Measurements from ENCODE around the gene KRTAP2-3.
"Not testable (repeated sequence)": the region's sequence is repeated elsewhere in the genome, so short reads cannot be mapped to it uniquely, and the experiment has no call there.

KRTAP2-3 gene

DNA sequence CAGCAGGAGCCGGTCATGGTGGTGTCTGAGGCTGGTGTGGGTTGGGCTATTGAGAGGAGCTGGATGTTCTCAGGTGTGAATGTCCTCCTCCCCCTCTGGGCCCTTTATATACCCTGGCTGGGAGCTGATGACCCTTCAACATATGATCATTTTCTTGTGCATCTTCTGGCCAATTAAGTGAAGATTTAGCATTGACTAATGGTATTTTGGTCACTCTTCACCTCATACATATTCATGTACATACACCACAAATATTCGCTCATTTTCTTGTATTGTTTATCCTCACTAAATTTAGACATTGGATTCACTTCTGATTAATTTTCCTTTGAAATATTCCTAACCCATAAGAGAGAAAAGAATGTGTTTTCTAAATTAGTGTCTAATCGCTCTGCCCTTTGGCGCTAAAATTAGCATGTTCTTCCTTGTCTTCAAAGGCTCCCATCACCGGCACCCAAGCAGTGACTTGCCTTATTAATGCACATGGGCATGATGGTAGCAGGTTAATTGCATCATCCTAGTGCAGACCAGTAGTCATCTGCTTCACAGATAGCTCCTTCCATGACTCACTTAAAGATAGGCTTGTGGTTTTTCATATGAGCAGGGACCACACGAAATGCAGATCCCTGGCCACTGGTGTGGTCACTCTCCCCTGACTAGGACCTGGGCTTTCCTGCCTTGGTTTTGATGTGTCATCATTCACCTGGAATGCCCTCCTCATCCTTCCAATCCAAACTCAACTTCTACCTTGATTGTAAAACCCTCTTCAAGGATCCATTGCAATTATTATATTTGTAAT is 6.1 kb upstream of the KRTAP2-3 start, which contains the start of gene KRTAP2-4:
Gene KRTAP2-4, minus strand, starts transcription at position 51 of the 796 bp plus-strand sequence. Its CDS starts 34 bp downstream, at position 17.
- DNase-seq, result no peak

DNA sequence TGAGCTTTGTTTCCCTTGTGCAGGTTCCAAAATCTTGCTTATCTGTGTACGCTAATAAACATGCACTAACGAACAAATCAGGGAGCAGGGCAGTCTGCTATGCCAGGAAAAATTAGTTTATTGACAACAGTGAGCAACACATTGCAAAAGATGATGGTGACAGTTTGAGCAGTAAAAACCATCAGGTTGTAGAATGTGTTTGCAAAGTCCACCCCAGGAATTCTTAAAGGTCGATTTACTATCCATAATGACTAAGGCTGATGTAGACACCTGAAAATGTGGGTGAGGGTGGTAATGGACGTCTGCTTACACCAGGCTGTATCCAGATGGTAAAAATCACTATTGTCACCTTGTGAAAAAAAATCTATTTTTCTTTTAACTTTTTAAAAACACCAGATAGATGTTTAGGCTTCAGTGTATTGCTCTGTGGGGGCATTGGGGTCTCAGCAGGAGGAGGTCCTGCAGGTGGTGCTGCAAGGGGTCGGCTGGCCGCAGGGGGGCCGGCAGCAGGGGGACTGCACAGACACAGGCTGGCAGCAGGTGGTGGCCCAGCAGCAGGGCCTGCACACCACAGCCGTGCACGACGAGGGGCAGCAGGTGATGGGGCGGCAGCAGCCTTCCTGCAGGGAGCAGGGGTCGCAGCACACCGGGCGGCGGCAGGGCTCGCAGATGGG is 5.2 kb upstream of the KRTAP2-3 start:
- not testable (repeated sequence) for DNase-seq

DNA sequence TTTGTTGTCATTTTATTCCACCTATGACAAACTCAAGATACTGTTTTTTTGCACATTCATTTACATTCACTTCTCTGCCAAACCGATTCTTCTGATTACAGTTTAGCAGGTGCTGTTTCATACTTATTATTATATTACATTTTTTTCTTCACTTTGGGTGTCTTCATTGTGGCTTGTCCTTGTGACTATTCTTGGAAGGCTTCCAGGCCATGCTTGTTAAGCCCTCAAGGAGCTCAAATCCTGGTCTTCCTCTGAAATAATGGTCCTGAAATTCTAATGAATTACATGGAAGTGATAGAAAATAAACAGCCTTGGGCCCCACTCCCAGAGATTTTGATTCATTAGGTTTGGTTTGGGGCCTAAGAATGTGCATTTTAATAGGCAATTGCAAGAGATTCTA is 4.4 kb upstream of the KRTAP2-3 start:
- DNase-seq, result no peak

DNA sequence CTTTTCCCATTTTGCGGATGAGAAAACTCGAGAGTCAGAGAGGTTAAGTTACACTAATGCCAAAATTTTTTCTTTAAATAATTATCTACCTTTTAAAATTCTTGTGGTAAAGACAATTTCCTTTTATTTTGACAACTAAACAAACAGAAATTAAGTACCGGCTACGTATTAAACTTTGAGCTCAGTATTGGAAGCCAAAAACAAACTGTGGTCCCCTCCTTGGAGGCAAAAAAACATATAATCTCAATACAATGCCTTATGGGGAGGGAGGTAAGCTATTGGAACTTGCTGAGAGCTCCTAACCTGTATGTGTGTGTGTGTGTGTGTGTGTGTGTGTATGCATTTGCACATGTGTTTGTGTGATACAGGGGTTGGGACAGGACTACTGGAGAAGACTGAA is 3.5 kb upstream of the KRTAP2-3 start:
- DNase-seq, result no peak

DNA sequence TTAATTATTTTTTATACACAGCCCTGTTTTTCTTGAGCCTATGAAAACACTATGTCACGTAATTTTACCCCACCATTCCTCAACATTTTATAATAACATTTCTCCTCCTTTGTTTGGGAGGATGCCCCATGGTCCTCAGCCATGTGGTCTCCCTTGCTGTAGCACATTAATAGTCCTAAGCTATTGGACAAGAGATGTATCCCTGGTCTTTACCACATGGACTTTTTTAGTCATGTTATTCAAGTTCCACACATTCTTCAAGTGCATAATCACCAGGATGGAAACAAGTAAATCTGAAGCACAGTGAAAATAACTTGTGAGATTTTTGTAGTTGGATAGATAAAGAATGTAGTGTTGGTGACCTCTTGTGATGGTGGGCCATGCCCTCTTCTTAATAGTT is 2.0 kb upstream of the KRTAP2-3 start:
- DNase-seq, result no peak

DNA sequence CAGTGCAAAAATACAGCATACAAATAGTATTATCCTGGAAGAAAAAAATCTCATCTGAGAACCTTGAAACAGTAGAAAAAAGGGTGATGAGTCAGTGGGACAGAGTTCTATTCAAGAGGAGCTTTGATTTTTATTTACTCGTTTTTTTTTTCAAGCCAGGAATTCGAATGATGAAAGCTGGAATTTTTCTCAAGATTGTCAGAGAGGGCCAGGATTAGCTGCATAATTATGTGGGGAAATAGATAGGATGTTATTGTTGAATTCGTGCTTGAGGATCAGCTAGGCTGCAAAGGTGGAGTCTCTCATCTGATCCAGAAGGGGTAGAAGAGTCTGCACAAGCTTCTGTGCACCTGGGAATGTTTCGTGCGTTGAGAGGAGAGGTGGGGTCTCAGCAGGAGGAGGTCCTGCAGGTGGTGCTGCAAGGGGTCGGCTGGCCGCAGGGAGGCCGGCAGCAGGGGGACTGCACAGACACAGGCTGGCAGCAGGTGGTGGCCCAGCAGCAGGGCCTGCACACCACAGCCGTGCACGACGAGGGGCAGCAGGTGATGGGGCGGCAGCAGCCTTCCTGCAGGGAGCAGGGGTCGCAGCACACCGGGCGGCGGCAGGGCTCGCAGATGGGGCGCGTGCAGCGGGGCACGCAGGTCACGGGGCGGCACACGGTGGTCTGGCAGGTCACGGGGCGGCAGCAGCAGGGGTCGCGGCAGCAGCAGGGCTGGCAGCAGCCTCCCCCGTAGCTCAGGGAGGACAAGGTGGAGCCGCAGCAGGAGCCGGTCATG is 450 bp downstream of the KRTAP2-3 start:
- DNase-seq, result not testable (repeated sequence)

DNA sequence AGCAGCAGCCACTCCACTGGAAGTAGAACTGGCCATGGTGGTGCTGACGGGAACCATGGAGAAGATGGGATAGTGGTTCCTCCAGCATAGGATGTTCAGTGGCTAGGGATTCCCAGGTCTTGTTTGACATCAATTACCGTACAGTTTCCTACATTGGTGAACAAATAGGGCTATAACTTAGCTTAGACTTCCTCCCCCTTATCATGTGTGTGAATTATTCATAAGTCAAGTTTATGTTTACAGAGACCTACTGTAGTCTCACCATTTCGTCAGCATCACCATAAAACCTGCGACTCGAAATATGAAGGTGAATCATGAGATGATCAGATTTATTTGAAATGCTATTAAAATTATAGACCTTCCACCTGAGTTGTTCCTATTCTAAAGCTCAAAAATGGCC is 1.2 kb downstream of the KRTAP2-3 start:
- no peak for DNase-seq

DNA sequence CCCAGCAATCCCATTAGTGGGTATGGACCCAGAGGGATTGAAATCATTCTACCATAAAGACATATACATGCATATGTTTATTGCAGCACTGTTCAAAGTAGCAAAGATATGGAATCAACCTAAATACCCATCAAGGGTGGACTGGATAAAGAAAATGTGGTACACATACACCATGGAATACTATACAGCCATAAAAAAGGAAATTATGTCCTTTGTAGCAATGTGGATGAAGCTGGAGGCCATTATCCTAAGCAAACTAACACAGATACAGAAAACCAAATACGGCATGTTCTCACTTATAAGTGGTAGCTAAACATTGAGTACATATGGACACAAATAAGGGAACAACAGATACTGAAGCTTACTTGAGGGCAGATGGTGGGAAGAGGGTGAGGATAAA is 2.4 kb downstream of the KRTAP2-3 start:
- no peak for DNase-seq

DNA sequence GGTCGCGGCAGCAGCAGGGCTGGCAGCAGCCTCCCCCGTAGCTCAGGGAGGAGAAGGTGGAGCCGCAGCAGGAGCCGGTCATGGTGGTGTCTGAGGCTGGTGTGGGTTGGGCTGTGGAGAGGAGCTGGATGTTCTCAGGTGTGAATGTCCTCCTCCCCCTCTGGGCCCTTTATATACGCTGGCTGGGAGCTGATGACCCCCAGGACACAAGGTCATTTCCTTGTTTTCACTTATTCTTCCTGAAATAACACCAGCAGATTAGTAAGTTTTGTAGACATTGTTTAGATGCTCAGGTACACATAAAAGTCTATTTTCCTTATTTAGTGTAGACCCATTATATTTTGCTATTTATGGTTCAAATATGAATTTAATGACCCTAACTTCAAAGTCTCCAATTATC is 4.8 kb downstream of the KRTAP2-3 start, which contains the start of gene KRTAP2-2:
Gene KRTAP2-2, minus strand, starts transcription at position 101 of the 400 bp plus-strand sequence. Its CDS starts 19 bp downstream, at position 82.
- DNase-seq, result not testable (repeated sequence)

DNA sequence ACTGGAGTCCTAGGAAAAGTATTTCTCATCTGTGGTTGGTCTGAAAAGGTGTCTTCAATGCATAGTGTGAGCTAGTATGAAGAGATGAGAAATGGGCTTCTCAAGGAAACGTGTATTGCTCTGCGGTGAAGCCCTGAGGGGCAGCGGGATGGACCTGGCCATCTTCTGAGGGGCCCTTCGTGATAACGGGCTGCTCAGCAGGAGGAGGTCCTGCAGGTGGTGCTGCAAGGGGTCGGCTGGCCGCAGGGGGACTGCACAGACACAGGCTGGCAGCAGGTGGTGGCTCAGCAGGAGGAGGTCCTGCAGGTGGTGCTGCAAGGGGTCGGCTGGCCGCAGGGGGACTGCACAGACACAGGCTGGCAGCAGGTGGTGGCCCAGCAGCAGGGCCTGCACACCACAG is 5.4 kb downstream of the KRTAP2-3 start:
- not testable (repeated sequence) for DNase-seq

DNA sequence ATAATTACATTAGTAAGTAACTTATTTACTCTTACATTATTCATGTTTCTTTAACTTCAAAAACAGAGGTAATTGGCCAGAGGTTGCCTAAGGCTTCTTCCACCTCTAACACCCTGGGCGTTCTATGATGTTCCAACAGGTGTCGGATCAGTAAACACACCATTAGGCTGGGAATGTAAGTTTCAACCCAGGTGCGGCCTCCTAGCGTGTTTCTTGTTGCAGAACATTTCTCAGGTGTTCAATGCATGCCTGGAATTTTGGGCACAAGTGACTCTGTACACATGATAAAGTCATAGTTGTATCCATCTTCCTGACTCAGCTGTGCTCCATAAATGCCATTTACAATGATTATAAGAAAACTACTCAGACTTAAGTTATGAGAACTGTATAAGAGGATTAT is 5.9 kb downstream of the KRTAP2-3 start:
- DNase-seq, result no peak

DNA sequence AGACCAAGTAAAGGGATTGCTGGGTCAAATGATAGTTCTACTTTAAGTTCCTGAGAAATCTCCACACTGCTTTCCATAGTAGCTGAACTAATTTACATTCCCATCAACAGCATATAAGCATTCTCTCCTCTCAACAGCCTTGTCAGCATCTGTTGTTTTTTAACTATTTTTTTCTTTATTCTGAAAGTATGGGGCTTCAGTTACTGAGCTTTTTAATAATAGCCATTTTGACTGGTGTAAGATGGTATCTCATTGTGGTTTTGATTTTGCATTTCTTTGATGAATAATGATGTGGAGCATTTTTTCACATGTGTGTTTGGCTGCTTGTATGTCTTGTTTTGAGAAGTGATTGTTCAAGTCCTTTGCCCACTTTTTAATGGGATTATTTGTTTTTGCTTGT is 7.3 kb downstream of the KRTAP2-3 start:
- DNase-seq, result no peak

DNA sequence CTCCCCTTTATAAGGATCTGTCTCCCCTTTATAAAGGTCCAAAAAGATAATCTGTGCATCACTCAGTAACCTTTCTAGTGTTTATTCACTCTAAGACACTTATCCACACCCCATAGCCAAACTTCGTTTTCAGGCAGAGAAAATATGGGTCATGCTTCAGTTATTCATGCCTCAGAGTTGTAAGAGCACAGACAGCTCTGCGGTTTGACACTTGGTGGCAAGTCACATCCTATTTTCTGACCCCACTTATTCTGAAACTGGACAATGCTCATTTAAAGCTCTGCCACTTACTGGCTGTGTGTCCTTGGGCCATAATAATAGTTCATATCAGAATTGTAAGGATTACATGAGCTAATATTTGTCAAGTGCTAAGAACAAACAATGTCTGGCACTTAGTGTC is 10.8 kb downstream of the KRTAP2-3 start:
- DNase-seq, result no peak

DNA sequence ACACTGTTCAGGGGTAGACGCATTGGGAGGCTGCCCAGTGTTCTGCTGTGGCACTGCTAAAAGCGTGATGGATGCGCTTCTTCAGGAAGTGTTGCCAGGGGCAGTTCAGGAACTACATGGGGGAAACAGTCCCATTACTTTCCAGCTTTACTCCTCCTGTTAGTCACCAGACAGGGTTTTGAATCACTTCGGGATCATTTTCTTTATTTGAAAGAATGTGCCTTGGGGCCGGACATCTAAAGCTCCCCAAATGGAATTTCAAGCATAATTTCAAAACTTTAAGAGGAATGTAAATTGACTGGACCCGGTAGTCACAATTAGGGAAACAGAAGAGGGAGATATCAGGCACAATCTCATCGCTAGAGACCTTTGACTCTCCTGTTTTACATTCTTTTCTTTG is 11.5 kb downstream of the KRTAP2-3 start:
- no peak for DNase-seq

DNA sequence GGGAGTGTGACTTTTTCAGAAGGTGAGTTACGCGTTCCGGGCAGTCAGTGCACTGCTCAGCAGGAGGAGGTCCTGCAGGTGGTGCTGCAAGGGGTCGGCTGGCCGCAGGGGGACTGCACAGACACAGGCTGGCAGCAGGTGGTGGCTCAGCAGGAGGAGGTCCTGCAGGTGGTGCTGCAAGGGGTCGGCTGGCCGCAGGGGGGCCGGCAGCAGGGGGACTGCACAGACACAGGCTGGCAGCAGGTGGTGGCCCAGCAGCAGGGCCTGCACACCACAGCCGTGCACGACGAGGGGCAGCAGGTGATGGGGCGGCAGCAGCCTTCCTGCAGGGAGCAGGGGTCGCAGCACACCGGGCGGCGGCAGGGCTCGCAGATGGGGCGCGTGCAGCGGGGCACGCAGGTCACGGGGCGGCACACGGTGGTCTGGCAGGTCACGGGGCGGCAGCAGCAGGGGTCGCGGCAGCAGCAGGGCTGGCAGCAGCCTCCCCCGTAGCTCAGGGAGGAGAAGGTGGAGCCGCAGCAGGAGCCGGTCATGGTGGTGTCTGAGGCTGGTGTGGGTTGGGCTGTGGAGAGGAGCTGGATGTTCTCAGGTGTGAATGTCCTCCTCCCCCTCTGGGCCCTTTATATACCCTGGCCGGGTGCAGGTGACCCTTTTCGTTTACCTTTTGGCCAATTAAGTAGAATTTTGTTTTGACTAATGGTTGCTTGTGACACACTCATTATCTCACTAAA is 13.0 kb downstream of the KRTAP2-3 start, which contains the start of gene KRTAP2-1:
Gene KRTAP2-1, minus strand, starts transcription at position 582 of the 731 bp plus-strand sequence. Its CDS starts 49 bp downstream, at position 533.
- DNase-seq, result not testable (repeated sequence)

DNA sequence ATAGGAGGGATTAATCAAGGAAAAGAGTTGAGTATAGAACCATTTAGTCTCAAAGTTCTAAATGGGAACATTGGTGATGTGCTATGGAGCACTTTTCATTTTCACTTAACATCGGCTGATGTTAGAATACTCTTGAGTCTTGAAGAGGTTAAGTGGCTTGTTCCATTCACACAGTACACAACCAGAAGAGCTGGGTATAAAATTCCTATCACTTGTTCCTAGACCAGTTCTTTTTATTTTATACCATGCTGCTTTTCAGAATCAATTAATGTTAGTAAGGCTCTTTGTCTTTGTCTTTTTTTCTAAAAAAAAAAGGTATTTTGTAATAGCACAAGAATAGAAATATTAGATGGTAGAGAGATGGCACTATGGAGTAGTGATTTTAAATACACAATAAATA is 17.0 kb downstream of the KRTAP2-3 start:
- DNase-seq, result no peak

DNA sequence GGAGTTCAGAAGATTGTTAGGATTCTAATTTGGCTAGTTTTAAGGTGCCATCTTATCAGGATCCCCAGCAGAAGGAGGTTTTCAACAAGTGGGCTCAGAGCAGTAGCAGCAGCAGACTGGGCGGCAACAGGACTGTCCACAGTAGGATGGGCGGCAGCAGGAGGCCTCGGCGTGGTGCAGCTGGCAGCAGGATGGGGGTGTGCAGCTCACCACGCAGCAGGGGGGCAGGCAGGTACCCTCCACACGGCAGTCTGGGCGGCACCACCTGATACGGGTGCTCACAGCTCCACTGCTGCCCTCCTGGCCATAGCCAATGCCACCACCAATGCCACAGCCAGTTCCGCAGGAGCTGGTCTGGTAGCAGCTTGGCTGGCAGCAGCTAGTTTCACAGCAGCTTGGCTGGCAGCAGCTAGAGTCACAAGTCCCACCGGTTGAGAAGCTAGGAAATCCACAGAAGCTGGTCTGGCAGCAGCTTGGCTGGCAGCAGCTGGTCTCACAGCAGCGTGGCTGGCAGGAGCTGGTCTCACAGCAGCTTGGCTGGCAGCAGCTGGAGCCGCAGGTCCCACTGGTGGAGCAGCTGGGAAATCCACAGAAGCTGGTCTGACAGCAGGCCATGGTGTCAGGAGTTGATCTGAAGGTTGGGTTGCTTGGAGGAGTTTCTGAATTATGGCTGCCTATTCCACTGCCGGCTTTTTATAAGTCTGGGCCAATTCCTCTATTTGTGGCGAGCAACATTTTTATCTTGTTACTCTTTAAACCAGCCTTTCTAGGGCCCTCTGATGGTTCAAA is 18.9 kb downstream of the KRTAP2-3 start, which contains the start of gene KRTAP1-1:
Gene KRTAP1-1, minus strand, starts transcription at position 668 of the 789 bp plus-strand sequence. Its CDS starts 53 bp downstream, at position 615.
- DNase-seq, result not testable (repeated sequence)

DNA sequence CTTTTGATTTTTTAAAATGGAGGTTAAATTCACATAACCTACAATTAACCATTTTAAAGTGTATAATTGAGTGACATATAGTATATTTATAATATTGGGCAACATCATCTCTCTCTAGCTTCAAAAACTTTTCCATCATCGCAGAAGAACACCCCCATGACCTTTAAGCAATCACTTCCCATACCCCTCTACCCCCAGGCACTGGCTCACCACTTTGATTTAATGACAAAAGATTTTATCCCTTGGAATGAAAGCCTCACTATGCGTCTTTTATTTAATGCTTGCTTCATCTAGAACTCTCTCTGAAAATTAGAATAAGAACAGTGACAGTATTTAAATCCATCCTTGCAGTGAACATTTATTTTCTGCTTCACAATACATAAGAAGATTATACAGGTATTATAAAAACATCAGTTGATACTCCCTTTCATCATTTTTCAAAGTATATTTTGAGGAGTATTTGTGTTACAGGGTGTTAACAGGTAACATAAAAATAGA is 22.0 kb downstream of the KRTAP2-3 start:
- DNase-seq, result no peak

DNA sequence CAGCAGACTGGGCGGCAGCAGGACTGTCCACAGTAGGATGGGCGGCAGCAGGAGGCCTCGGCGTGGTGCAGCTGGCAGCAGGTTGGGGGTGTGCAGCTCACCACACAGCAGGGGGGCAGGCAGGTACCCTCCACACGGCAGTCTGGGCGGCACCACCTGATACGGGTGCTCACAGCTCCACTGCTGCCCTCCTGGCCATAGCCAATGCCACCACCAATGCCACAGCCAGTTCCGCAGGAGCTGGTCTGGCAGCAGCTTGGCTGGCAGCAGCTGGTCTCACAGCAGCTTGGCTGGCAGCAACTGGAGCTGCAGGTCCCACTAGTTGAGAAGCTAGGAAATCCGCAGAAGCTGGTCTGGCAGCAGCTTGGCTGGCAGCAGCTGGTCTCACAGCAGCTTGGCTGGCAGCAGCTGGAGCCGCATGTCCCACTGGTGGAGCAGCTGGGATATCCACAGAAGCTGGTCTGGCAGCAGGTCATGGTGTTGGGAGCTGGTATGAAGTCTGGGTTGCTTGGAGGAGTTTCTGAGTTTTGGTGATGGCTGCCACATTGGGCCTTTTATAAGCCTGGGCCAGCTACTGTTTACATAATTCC is 25.5 kb downstream of the KRTAP2-3 start, which contains the start of gene KRTAP1-3:
Gene KRTAP1-3, minus strand, starts transcription at position 529 of the 590 bp plus-strand sequence. Its CDS starts 53 bp downstream, at position 476.
- not testable (repeated sequence) for DNase-seq

DNA sequence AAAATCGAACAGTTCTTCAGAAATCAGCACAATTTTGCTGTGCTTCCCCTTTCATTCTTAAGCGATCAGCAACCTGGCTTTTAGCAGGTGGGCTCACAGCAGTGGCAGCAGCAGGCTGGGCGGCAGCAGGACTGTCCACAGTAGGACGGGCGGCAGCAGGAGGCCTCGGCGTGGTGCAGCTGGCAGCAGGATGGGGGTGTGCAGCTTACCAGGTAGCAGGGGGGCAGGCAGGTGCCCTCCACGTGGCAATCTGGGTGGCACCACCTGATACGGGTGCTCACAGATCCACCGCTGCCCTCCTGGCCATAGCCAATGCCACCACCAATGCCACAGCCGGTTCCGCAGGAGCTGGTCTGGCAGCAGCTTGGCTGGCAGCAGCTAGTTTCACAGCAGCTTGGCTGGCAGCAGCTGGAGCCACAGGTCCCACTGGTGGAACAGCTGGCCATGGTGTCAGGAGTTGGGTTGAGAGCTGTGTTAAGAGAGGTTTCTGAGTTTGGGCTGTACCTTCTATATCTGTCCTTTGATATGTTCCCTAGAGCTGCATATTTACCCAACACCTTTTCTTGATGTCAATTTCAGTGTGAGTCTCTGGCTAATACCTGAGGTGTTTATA is 30.2 kb downstream of the KRTAP2-3 start, which contains the start of gene KRTAP1-4:
Gene KRTAP1-4, minus strand, starts transcription at position 563 of the 613 bp plus-strand sequence. Its CDS starts 117 bp downstream, at position 446.
- DNase-seq, result no peak

Data from CD4-positive, alpha-beta T cell treated with Interleukin-12 subunit alpha and Interleukin-12 subunit beta, for 1 hour (primary cell).